ENCODE data around the gene SMR3A.

SMR3A gene

DNA sequence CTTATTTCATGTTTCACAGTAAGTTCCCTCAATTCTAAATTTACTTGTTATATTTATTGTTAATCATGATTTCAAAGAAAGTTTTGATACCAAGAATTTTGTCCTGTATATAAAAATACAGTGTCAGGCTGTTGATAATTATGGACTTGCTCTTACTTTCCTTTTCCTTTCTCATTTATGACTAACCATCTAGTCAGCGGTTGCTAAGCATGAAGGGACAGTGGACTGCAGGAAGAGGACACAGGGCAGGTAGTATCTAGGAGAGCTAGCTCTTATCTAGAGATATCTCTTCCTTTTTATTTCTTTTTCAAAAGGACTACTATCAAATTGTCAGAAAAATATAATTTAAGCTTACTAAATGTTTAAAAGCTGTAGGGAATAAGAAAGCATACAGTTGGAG, 38.8 kb downstream of the SMR3A start:
- DNase-seq (ENCODE audit: extremely low spot score), result no peak
- ChIA-PET CTCF (interaction anchor here (1.7 kb wide), 1 partner anchor 15 kb away, joined by 4 read pairs; no protein-coding TSS in a partner anchor), POLR2A (no interaction called here)
- TF ChIP-seq, protein P1, sequence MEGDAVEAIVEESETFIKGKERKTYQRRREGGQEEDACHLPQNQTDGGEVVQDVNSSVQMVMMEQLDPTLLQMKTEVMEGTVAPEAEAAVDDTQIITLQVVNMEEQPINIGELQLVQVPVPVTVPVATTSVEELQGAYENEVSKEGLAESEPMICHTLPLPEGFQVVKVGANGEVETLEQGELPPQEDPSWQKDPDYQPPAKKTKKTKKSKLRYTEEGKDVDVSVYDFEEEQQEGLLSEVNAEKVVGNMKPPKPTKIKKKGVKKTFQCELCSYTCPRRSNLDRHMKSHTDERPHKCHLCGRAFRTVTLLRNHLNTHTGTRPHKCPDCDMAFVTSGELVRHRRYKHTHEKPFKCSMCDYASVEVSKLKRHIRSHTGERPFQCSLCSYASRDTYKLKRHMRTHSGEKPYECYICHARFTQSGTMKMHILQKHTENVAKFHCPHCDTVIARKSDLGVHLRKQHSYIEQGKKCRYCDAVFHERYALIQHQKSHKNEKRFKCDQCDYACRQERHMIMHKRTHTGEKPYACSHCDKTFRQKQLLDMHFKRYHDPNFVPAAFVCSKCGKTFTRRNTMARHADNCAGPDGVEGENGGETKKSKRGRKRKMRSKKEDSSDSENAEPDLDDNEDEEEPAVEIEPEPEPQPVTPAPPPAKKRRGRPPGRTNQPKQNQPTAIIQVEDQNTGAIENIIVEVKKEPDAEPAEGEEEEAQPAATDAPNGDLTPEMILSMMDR (IDR thresholded peaks at IDR 0.05; ENCODE audit: control extremely low read depth, extremely low read depth, low read depth, missing control alignments), result no peak

DNA sequence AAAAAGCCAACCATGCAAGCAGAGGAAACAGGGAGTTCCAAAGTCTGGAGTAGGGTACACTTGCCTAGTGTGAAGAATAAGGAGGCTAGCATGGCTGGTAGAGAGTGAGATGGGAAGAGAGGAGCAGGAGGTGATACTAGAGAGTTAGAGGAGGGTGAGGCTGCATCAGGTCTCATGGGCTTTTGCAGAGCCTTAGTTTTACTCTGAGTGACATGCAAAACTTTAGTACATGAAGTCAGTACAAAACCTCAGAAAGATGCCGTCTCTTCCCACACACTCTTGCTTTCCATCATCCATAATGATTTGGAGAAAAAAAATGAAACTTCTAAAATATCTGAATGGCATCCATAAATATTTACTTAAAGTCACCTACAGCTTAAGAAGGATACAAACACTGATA, 42.2 kb downstream of the SMR3A start:
- ChIA-PET POLR2A (no interaction called here), CTCF (no interaction called here)
- no peak for DNase-seq (ENCODE audit: extremely low spot score)
- TF ChIP-seq, protein P1 (IDR thresholded peaks at IDR 0.05; ENCODE audit: control extremely low read depth, extremely low read depth, low read depth, missing control alignments), result no peak

DNA sequence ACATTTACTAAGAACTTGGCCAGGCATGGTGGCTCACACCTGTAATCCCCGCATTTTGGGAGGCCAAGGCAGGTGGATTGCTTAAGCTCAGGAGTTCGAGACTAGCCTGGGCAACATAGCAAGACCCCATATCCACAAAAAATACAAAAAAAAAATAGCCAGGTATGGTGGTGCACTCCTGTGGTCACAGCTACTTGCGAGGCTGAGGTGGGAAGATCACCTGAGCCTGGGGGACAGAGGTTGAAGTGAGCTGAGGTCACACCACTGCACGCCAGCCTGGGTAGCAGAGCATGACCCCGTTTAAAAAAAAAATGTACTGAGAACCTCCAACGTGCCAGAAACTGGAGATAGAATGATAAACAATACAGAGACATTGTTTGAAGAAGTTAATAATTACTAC, 45.2 kb downstream of the SMR3A start:
- CTCF ChIA-PET, result no interaction called here
- DNase-seq (ENCODE audit: extremely low spot score), result no peak
- TF ChIP-seq, protein P1 (IDR thresholded peaks at IDR 0.05; ENCODE audit: control extremely low read depth, extremely low read depth, low read depth, missing control alignments), result no peak
- POLR2A ChIA-PET, result no interaction called here

All from GM10248 (cell line).